NCI-H1092 (cell line): ENCODE results near the gene JPT1.
"Not testable (repeated sequence)": the region's sequence is repeated elsewhere in the genome, so short reads cannot be mapped to it uniquely, and the experiment has no call there.

ENCODE experiments used
- DNase-seq: peaks from one replicate; lab custom pipeline; 2025; lab: John Stamatoyannopoulos, UW

JPT1 gene

GRCh38 chr17:75154195-75155106 lies at the start of gene JPT1:
Gene JPT1 (minus strand): TSS chr17:75154512. CDS start chr17:75154397, 115 bp downstream.
- DNase-seq = peak; percentile 98

- no peak for DNase-seq
These were observed 45.7 kb upstream of the JPT1 start for GRCh38 chr17:75199886-75200618.

- DNase-seq = no peak
These were observed 40.6 kb upstream of the JPT1 start for GRCh38 chr17:75194879-75195278.

- DNase-seq = no peak
These were observed 37.3 kb upstream of the JPT1 start for GRCh38 chr17:75191584-75191983.

GRCh38 chr17:75188614-75189013 lies 34.3 kb upstream of the JPT1 start:
- no peak for DNase-seq

GRCh38 chr17:75183999-75184884 lies 29.9 kb upstream of the JPT1 start:
- no peak for DNase-seq

- DNase-seq = peak; percentile 90
These were observed 28.5 kb upstream of the JPT1 start, which contains the start of gene SUMO2 for GRCh38 chr17:75182569-75183436. Gene SUMO2 (minus strand): TSS chr17:75182959. CDS start chr17:75182834, 125 bp downstream.

- DNase-seq = no peak
These were observed 27.9 kb upstream of the JPT1 start for GRCh38 chr17:75182319-75182568.

- DNase-seq = no peak
These were observed 27.5 kb upstream of the JPT1 start for GRCh38 chr17:75181608-75182318.

- no peak for DNase-seq
These were observed 26.8 kb upstream of the JPT1 start for GRCh38 chr17:75181110-75181509.

- no peak for DNase-seq
These were observed 24.1 kb upstream of the JPT1 start for GRCh38 chr17:75178453-75178852.

GRCh38 chr17:75176625-75177024 lies 22.3 kb upstream of the JPT1 start:
- DNase-seq = no peak

- no peak for DNase-seq
These were observed 20.7 kb upstream of the JPT1 start for GRCh38 chr17:75174996-75175395.

GRCh38 chr17:75173526-75173925 lies 19.2 kb upstream of the JPT1 start:
- DNase-seq = no peak

- DNase-seq = no peak
These were observed 14.7 kb upstream of the JPT1 start for GRCh38 chr17:75168998-75169397.

GRCh38 chr17:75164606-75165005 lies 10.3 kb upstream of the JPT1 start:
- not testable (repeated sequence) for DNase-seq

- no peak for DNase-seq
These were observed 8.8 kb upstream of the JPT1 start for GRCh38 chr17:75163074-75163473.

- no peak for DNase-seq
These were observed 5.9 kb upstream of the JPT1 start for GRCh38 chr17:75160211-75160610.

GRCh38 chr17:75159196-75160031 lies 5.1 kb upstream of the JPT1 start:
- DNase-seq = no peak

- not testable (repeated sequence) for DNase-seq
These were observed 4.2 kb upstream of the JPT1 start for GRCh38 chr17:75158480-75158879.
